ENCODE measurements around the gene C3orf20.

DNA sequence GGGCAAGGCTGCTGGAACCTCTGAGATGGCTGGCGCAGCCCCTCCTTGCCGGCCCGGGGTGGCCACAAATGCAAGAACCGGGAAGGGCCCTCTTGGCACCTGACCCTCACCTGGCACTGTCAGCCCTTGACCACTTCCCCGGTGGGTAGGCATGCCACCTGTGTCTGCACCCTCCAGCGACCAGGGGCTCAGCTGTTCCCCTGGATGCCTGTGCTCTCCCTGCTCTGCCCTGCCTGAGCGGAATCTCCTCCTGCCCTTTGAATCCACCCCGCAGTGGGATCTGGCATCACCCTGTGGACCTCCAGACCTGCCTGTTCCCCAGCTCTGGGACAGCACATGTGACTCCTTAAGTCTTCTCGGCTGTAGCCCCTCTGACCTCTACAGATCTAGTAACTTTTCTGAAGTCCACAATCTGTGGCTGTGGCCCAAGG lies 117.8 kb downstream of the C3orf20 start:
- TF ChIP-seq, protein P1, sequence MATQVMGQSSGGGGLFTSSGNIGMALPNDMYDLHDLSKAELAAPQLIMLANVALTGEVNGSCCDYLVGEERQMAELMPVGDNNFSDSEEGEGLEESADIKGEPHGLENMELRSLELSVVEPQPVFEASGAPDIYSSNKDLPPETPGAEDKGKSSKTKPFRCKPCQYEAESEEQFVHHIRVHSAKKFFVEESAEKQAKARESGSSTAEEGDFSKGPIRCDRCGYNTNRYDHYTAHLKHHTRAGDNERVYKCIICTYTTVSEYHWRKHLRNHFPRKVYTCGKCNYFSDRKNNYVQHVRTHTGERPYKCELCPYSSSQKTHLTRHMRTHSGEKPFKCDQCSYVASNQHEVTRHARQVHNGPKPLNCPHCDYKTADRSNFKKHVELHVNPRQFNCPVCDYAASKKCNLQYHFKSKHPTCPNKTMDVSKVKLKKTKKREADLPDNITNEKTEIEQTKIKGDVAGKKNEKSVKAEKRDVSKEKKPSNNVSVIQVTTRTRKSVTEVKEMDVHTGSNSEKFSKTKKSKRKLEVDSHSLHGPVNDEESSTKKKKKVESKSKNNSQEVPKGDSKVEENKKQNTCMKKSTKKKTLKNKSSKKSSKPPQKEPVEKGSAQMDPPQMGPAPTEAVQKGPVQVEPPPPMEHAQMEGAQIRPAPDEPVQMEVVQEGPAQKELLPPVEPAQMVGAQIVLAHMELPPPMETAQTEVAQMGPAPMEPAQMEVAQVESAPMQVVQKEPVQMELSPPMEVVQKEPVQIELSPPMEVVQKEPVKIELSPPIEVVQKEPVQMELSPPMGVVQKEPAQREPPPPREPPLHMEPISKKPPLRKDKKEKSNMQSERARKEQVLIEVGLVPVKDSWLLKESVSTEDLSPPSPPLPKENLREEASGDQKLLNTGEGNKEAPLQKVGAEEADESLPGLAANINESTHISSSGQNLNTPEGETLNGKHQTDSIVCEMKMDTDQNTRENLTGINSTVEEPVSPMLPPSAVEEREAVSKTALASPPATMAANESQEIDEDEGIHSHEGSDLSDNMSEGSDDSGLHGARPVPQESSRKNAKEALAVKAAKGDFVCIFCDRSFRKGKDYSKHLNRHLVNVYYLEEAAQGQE (IDR thresholded peaks at IDR 0.05; ENCODE audit: unreplicated experiment) = no peak
- TF ChIP-seq, protein P2, sequence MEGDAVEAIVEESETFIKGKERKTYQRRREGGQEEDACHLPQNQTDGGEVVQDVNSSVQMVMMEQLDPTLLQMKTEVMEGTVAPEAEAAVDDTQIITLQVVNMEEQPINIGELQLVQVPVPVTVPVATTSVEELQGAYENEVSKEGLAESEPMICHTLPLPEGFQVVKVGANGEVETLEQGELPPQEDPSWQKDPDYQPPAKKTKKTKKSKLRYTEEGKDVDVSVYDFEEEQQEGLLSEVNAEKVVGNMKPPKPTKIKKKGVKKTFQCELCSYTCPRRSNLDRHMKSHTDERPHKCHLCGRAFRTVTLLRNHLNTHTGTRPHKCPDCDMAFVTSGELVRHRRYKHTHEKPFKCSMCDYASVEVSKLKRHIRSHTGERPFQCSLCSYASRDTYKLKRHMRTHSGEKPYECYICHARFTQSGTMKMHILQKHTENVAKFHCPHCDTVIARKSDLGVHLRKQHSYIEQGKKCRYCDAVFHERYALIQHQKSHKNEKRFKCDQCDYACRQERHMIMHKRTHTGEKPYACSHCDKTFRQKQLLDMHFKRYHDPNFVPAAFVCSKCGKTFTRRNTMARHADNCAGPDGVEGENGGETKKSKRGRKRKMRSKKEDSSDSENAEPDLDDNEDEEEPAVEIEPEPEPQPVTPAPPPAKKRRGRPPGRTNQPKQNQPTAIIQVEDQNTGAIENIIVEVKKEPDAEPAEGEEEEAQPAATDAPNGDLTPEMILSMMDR (conservative IDR thresholded peaks at IDR 0.05; ENCODE audit: low read depth in 2 of 2) = no peak
- TF ChIP-seq CREB1 (CRISPR knock-in tag; IDR thresholded peaks at IDR 0.05; ENCODE audit: low read depth) (no peak), POLR2AphosphoS5 (IDR thresholded peaks at IDR 0.05; ENCODE audit: low read depth) (no peak), EZH2 (IDR thresholded peaks at IDR 0.05; ENCODE audit: low read depth, unreplicated experiment) (no peak), ZNF114 (CRISPR knock-in tag; IDR thresholded peaks at IDR 0.05) (no peak), NANOG (IDR thresholded peaks at IDR 0.05; ENCODE audit: borderline replicate concordance) (no peak), EZH2phosphoT487 (IDR thresholded peaks at IDR 0.05; ENCODE audit: unreplicated experiment) (no peak), STAT1 (IDR thresholded peaks at IDR 0.05; ENCODE audit: unreplicated experiment) (no peak), JUNB (IDR thresholded peaks at IDR 0.05; ENCODE audit: unreplicated experiment) (no peak)
- TF ChIP-seq, protein P3, sequence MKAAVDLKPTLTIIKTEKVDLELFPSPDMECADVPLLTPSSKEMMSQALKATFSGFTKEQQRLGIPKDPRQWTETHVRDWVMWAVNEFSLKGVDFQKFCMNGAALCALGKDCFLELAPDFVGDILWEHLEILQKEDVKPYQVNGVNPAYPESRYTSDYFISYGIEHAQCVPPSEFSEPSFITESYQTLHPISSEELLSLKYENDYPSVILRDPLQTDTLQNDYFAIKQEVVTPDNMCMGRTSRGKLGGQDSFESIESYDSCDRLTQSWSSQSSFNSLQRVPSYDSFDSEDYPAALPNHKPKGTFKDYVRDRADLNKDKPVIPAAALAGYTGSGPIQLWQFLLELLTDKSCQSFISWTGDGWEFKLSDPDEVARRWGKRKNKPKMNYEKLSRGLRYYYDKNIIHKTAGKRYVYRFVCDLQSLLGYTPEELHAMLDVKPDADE (IDR thresholded peaks at IDR 0.05) = no peak
- TF ChIP-seq, protein P4, sequence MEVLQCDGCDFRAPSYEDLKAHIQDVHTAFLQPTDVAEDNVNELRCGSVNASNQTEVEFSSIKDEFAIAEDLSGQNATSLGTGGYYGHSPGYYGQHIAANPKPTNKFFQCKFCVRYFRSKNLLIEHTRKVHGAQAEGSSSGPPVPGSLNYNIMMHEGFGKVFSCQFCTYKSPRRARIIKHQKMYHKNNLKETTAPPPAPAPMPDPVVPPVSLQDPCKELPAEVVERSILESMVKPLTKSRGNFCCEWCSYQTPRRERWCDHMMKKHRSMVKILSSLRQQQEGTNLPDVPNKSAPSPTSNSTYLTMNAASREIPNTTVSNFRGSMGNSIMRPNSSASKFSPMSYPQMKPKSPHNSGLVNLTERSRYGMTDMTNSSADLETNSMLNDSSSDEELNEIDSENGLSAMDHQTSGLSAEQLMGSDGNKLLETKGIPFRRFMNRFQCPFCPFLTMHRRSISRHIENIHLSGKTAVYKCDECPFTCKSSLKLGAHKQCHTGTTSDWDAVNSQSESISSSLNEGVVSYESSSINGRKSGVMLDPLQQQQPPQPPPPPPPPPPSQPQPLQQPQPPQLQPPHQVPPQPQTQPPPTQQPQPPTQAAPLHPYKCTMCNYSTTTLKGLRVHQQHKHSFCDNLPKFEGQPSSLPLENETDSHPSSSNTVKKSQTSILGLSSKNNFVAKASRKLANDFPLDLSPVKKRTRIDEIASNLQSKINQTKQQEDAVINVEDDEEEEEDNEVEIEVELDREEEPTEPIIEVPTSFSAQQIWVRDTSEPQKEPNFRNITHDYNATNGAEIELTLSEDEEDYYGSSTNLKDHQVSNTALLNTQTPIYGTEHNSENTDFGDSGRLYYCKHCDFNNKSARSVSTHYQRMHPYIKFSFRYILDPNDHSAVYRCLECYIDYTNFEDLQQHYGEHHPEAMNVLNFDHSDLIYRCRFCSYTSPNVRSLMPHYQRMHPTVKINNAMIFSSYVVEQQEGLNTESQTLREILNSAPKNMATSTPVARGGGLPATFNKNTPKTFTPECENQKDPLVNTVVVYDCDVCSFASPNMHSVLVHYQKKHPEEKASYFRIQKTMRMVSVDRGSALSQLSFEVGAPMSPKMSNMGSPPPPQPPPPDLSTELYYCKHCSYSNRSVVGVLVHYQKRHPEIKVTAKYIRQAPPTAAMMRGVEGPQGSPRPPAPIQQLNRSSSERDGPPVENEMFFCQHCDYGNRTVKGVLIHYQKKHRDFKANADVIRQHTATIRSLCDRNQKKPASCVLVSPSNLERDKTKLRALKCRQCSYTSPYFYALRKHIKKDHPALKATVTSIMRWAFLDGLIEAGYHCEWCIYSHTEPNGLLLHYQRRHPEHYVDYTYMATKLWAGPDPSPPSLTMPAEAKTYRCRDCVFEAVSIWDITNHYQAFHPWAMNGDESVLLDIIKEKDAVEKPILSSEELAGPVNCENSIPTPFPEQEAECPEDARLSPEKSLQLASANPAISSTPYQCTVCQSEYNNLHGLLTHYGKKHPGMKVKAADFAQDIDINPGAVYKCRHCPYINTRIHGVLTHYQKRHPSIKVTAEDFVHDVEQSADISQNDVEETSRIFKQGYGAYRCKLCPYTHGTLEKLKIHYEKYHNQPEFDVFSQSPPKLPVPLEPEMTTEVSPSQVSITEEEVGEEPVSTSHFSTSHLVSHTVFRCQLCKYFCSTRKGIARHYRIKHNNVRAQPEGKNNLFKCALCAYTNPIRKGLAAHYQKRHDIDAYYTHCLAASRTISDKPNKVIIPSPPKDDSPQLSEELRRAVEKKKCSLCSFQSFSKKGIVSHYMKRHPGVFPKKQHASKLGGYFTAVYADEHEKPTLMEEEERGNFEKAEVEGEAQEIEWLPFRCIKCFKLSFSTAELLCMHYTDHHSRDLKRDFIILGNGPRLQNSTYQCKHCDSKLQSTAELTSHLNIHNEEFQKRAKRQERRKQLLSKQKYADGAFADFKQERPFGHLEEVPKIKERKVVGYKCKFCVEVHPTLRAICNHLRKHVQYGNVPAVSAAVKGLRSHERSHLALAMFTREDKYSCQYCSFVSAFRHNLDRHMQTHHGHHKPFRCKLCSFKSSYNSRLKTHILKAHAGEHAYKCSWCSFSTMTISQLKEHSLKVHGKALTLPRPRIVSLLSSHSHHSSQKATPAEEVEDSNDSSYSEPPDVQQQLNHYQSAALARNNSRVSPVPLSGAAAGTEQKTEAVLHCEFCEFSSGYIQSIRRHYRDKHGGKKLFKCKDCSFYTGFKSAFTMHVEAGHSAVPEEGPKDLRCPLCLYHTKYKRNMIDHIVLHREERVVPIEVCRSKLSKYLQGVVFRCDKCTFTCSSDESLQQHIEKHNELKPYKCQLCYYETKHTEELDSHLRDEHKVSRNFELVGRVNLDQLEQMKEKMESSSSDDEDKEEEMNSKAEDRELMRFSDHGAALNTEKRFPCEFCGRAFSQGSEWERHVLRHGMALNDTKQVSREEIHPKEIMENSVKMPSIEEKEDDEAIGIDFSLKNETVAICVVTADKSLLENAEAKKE (CRISPR knock-in tag; IDR thresholded peaks at IDR 0.05) = no peak
